GM21717 (cell line): Measurements from ENCODE around the gene LMTK3.

ENCODE experiments used
- ATAC-seq: cut with Tn5 transposase; IDR thresholded peaks from one replicate; pipeline ENCODE4 v1.9.1; 2021; ENCODE audit warnings: mild to moderate bottlenecking, moderate library complexity; ENCODE audit not compliant: unreplicated experiment

The LMTK3 gene, protein sequence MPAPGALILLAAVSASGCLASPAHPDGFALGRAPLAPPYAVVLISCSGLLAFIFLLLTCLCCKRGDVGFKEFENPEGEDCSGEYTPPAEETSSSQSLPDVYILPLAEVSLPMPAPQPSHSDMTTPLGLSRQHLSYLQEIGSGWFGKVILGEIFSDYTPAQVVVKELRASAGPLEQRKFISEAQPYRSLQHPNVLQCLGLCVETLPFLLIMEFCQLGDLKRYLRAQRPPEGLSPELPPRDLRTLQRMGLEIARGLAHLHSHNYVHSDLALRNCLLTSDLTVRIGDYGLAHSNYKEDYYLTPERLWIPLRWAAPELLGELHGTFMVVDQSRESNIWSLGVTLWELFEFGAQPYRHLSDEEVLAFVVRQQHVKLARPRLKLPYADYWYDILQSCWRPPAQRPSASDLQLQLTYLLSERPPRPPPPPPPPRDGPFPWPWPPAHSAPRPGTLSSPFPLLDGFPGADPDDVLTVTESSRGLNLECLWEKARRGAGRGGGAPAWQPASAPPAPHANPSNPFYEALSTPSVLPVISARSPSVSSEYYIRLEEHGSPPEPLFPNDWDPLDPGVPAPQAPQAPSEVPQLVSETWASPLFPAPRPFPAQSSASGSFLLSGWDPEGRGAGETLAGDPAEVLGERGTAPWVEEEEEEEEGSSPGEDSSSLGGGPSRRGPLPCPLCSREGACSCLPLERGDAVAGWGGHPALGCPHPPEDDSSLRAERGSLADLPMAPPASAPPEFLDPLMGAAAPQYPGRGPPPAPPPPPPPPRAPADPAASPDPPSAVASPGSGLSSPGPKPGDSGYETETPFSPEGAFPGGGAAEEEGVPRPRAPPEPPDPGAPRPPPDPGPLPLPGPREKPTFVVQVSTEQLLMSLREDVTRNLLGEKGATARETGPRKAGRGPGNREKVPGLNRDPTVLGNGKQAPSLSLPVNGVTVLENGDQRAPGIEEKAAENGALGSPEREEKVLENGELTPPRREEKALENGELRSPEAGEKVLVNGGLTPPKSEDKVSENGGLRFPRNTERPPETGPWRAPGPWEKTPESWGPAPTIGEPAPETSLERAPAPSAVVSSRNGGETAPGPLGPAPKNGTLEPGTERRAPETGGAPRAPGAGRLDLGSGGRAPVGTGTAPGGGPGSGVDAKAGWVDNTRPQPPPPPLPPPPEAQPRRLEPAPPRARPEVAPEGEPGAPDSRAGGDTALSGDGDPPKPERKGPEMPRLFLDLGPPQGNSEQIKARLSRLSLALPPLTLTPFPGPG (N-terminal part only)

DNA sequence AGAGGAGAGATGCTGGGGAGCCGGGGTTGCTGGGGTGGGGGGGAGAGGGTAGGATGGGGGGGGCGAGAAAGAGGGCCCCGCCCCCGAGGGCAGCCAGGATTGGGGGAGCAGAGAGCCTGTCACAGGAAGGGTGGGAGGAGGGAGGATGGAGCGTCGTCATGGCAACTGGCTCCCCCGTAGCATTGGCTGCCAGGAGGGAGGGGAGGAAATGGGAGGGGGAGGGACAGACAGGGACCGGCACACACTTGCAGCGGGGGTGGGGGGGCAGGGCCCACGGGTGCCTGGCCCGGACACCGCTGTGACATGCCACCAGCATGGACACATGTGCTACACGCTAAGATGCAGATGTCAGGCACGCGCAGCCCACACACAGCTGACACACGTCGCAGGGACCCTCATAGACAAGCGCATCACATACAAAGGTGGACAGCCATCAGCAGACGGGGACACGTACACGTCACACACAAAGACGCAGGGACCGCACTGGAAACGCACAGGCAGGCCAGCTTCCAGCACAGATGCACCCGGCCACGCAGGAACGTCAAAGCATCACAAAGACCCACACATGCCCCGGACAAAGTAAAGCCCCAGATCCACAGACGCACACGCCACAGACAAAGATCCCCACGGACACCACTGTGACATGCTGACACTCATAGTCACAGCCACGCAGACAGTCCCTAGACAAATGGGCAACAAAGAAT, at the start of gene LMTK3:
Gene LMTK3 (minus strand): TSS at position 36 of the 704 bp plus-strand sequence. CDS start 259 bp downstream, outside the sequence.
- ATAC-seq, result no peak

DNA sequence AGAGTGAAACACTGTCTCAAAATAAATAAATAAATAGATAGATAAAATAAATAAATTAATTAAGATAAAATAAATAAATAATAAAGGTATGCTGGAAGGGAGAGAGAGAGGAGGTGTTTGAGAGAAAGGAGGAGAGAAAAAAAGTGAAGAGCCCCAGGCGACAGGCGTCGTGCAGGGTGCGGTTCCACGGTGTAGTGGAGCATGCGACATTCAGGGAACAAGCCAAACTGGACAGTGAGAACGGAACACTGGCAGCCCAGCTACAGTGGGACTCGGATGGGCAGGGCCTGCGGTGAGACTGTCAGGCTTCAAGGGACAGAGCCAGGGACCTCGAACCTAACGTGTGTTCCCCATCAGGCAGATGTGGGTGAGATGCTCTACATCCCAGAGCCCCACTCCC, 49.8 kb upstream of the LMTK3 start:
- no peak for ATAC-seq

DNA sequence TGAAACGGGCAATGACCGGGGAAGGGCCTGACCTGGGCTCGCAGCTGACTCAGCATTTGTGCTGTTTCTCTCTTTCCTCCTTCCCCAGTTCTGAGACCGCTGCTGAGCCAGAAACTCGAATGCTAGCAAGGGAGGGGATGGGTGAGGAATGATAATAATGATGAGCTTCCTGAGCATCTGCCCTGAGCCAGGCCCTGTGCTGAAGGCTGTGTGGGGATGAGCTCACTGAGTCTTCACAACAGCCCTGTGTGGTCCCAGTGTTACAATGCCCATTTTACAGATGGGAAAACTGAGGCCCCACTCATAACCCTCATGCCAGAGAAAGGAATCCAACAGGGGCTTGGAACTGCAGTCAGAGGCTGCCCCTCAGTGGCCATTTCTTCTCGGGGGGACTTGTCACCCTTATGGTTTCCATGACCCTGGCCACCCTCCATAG, 48.5 kb upstream of the LMTK3 start:
- no peak for ATAC-seq

DNA sequence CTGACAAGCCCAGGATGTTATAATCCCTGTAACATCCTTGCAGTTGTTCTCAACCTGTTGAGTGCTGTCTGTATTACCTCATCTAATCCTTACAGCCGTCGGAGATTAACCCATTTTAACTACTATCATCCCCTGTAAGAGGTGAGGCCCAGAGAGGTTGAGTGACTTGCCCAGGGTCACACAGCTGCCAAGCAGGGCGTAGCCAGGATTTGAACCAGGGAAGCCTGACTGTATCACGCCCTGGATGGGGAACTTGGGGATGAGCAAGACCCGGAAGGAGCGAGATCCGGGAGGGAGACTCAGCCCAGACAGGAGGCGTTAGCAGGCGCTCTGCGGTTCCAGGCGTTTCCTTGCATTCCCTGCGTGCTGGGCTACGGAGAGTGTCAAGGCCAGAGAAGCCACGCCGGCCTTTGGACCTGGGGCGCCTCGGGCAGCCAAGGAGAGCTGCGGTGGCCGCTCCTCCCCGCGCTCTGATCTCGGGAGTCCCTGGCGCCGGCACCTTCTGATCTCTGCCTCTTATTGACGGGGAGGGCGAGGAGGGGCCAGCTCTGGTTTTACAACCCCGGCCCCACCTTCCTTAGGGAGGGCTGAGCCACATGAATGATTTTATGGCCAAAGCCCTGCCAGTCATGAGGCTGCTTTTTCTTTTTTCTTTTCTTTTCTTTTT, 46.5 kb upstream of the LMTK3 start:
- no peak for ATAC-seq

DNA sequence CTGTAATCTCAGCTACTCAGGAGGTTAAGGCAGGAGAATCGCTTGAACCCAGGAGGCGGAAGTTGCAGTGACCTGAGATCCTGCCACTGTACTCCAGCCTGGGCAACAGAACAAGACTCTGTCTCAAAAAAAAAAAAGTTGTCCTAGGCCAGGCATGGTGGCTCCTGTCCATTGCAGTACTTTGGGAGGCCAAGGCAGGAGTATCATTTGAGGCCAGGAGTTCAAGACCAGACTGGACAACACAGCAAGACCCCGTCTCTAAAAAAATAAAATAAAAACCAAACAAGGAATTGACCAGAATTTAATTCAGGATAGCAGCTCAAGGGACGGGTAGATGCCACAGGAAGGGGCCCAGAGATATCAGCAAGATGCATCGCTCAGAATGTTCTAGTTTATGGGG, 45.2 kb upstream of the LMTK3 start:
- no peak for ATAC-seq

DNA sequence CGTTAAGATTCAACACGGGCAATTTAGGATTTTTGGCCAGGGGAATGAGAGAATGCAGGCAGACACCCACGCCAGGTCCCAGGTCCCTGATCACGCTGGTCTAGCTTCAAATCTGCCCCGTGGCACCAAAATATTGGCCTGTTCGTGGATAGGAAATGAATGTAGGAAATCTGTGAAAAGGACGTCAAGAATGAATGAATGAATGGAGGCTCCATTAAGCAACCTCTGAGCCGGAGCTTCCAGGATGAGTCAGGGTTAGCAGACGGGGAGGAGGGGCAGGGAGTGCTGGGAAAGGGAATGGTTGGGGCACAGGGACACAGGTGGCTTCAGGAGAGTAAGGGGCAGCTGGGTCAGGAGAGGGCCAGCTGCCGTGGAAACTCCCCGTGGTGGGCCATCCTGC, 44.5 kb upstream of the LMTK3 start:
- ATAC-seq, result no peak

DNA sequence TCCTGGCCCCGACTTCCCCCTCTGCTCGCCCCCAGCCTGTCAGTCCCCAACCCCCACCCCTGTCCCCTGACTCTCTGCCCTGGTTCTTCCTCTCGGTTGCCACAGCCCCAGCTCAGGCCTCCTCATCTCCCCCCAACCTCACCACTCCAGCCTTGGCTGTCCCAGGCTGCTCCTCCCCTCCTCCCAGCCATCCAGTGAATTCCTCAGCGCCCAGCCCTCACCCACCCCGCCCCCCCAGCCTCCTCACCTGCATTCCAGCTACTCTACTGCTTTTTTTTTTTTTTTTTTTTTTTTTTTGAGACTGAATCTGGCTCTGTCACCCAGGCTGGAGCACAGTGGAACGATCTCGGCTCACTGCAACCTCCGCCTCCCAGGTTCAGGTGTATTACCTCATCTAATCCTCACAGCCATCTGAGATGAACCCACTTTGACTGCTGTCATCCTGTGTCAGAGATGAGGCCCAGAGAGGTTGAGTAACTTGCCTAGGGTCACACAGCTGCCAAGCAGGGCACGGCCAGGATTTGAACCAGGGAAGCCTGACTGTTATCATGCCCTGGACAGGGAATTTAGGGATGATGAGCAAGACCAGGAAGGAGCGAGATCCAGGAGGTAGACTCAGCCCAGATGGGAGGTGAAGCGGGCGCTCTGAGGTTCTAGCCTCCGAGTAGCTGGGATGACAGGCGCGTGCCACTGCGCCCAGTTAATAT, 42.9 kb upstream of the LMTK3 start:
- ATAC-seq, result no peak

DNA sequence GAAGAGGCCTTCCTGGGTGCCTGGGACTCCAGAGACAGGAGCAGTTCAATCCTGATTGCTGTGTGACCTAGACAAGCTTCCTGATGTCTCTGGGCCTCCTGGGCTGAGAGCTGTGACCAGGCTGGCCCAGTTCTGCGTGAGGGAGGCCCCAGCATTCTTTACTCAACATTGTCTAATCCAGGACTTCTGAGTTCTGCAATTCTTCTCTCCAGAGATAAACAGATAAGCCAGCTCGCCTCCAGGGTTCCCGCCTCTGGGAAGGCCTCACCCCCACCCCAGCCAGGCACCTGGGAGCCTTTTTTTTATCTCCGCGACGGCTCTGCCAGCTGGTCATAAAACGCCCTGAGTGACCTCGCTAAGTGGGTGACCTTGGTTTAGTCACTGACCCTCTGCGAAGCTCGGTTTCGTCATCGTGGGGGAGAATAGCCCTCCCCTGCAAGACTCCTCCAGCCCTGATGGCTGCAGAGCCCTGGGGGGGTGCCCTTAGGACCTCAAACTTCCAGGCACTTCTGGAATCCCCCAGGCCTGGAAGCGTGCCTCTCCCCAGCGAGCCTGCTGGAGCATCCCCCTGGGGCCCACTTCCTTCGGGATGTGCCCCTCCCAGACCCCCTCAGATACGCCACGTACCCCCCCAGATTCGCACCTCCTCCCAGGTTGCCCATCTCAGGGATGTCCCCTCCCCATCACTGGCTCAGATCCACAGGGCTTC, 42.2 kb upstream of the LMTK3 start:
- ATAC-seq, result no peak

DNA sequence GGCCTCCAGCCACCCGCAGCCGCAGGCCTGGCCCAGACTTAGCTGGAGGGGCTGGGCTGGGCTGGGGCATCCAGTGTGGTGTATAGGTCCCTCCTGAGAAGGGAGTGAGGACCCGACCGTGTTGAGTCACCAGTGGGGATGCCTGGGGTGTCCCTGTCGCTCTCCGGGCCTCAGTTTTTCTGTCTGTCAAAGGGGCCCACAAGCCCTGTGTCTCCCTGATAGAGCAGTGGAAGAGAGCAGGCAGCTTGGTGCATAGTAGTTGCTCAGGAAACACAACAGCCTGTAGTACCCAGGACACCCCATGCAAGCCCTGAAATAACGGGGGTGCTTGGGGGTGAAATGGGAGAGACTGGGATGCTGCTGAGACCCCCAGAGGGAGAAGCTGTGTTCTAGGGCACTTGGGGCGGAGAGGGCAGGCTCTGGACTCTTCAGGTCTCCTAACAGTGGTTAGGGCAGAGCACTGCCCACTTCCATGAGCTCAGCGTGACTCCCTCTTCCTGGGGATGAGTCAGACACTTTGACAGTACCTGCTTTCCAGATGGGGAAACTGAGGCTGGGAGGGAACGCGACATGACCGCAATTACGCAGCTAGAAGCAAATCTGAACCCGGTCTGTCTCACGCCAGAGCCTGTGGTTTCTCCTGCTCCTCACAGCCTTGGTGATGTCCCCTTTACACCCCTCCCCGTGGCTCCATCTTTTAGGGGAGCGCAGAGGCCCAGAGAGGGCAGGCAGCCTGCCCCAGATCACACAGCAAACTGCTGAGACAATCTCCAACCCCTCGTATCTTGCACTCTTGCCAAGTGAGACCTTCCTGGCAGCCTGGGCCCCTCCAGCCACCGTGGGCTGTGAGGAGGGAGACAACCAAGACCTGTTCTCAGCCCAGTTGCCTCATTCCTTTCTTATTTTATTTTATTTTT, 41.0 kb upstream of the LMTK3 start:
- no peak for ATAC-seq

DNA sequence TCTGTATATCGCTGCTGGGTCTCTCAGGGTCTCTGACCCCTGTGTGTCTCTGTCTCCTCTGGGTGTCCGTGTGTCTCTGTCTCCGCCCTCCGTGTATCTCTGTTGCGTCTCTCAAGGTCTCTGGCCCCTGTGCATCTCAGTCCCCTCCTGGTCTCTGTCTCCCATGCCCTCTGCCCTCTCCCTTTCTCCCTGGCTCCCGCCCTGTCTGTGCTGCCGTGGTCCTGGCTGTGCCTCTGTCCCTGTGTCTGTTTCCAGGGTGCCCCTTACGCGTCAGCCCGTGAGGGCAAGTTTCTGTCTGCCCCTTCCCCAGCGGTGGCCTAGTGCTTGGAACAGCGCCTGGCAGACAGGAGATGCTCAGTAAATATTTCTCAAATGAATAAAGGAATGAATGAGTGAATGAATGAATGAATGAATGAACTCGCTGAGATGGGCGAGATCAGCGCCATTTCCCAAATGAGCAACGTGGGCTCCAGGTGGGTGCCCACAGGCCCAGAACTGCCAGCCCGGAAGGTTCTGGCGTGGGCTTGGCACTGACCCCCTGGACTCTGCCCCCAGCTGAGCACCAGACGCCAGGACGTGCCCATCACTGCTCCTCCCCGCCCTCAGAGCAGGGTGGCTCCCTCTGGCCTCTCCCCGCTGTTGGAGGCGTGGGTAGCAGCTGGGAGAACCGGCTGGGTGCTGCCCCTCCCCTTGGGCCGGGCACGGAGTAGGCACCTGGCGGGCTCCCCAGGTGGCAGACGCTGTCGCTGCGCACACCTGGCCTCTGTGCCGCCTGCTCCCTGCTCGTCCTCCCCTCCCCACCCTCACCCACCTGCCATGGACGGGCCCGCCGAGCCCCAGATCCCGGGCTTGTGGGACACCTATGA, 40.0 kb upstream of the LMTK3 start, which contains the start of gene SULT2B1:
Gene SULT2B1 (plus strand): TSS at position 736 of the 866 bp plus-strand sequence. CDS start 81 bp downstream, at position 817.
- no peak for ATAC-seq

DNA sequence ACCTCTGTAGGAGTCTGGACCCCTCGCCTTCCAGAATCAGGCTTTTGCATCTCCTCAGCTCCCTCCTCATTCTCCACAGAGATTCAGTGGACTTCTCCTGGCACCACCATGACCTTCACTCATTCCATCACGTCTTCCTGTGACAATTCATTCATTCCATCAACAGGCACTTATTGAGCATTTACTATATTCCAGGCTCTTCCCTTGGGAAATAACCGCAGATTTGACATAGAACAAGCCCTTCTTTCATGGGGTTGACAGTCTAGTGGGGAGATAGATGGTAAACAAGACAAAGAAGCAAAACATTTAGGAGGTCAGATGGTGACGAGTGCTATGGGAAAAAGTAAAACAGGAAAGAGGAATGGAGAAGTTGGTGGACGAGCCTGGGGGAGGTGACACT, 37.7 kb upstream of the LMTK3 start:
- ATAC-seq, result no peak

DNA sequence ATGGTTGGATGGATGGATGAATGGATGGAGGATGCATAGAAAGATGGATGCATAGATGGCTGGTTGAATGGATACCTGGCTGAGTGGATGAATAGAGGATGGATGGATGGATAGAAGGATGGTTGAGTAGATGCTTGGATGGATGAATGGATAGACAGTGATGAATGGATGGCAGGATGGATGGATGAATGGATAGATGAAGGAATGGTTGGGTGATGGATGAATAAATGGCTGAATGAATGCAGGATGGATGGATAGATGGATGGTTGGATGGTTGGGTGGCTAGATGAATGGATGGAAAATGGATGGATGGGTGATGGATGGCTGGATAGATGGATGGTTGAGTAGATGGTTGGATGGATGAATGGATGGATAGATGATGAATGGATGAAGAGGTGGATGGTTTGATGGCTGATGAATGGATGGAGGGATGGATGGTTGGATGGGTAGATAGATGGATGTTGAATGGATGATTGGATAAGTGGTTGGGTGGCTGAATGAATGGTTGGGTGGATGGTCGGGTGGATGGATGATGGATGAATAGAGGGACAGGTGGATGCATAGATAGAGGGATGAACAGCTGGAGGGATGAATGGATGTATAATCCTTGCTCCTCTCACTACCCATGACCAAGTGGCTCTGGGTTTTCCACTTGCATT, 36.7 kb upstream of the LMTK3 start:
- no peak for ATAC-seq

DNA sequence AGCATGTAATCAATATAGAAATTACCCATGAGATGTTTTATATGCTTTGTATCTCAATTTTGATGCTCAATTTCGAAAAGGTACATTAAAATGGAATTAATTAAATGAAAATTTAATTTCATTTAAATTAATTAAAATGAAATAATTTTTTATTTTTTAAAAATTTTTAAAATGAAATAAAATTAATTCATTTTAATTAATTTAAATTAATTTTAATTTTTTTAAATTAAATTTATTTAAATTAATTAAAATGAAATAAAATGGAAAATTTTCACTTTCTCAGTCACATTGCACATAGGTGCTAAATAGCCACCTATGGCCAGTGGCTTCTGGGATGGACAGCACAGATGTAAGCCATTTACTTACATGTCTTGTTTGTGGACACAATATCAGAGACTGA, 36.1 kb upstream of the LMTK3 start:
- ATAC-seq, result no peak

DNA sequence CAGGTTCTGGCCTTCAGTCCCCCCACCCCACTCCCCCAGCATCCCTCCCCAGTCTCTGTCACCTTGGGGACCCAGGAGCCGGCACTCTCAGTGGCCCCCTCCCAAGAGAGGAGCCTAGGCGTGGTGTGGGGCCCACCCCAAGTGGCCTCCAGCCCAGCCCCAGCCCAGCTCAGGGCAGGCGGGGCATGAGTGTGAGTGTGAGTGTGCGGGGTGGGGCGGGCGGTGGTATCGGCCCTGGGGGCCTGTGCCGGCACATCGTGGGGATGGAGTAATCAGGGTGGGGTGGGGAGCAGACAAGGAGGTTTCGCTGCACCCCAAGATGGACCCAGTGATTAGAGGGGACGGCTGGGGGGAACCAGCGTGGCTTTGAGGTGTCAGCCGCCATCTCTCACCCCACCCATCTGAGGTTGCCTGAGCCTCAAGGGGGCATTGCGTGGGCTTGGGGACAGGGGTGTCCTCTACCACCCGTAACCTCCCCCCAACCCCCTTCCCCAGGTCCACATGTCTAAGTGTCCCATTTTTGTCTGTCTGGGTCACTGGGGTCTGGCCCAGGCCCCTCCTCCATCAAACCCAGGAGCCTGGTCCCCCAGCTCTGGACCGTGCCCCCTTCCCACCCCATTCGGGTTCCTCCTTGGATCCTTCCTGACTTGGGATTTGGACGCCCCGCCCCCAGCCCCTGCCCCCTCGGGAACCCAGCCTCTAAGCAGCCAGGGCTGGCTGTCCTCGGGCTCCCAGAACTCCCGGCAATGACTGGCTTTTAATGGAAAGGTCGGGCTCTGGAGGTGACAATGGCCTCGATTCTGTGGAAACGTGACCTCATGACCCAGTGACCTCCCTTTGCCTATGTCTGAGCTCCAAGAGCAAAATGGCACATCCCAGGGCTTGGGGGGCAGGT, 33.5 kb upstream of the LMTK3 start:
- no peak for ATAC-seq

DNA sequence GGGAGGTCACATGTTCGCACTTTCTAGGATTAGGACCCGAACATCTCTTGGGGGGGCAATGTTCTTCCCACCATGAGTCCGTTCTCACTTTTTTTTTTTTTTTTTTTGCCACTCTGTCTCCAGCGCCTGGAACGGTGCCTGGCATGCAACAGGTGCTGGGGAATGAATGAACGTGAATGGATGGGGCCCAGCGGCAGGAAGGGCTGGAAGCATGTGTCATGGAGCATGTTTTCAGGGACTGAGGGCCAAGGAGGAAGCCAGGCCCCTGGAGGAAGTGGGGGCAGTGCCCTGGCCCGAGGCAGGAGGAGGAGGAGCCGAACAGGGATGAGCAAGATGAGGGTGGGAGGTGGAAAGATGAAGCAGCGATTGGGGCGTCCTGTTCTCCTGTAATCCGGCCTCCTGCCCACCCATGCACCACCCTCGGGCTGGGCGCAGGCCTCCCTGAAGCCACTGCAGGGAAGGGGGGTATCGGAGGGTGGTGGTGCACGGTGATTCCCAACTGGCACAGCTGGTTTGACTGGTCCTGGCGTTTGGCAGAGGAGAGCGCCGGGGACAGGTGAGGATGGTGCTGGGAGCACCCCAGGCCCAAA, 31.6 kb upstream of the LMTK3 start:
- no peak for ATAC-seq
